HG03354 (cell line): ENCODE results near the gene GIMAP7.
"Not testable (repeated sequence)": the region's sequence is repeated elsewhere in the genome, so short reads cannot be mapped to it uniquely, and the experiment has no call there.

Source experiments
- ATAC-seq: cut with Tn5 transposase; IDR thresholded peaks from one replicate; pipeline ENCODE4 v1.9.1; 2021; ENCODE audit warnings: mild to moderate bottlenecking; ENCODE audit not compliant: unreplicated experiment, poor library complexity, severe bottlenecking

The GIMAP7 gene

DNA sequence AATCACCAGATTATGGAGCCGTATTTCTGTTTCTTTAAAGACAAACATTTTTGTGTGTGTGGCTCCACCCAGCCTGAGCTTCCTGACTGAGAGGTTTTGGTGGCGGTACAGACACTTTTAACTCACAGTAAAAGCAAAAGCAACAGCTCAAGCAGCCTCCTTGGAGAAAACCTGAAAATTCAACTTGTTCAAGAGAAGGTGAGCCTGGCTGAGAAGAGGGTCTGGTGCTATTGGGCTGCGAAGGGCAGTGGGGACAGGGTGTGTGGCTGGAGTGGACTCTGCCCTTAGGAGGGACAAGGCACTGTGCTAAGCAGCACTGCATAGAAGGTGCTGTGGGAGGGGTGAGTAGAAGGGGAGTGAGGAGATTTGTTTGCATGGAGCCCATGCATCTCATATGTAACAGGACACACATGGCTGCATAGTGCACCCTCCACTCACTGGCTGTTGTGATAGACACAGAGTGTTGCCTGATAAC, at the start of gene GIMAP7:
Gene GIMAP7, plus strand, starts transcription at position 125 of the 475 bp plus-strand sequence. CDS start 5,103 bp downstream, outside the sequence.
- ATAC-seq = peak; percentile 79

GRCh38 chr7:150464962-150465361, 49.7 kb upstream of the GIMAP7 start:
- no peak for ATAC-seq

DNA sequence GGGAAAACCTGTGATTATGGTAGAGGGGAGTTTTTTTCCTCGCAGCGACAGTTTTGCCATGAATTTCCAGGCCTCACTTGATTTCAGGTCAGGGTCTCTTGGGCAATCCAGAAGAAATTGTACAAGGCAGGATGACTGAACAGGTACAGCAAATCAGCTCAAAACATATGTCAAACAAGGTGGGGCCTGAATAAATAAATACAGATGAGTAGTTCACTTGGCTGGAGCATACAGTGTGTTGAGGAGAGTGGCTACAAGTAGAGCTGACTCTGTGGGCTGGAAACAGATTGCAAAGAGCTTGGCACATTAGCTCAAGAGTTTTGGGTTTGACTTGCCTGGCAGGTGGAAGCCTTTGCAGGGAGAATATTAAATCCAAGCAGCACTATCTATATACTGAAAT, 49.3 kb upstream of the GIMAP7 start:
- ATAC-seq = no peak

DNA sequence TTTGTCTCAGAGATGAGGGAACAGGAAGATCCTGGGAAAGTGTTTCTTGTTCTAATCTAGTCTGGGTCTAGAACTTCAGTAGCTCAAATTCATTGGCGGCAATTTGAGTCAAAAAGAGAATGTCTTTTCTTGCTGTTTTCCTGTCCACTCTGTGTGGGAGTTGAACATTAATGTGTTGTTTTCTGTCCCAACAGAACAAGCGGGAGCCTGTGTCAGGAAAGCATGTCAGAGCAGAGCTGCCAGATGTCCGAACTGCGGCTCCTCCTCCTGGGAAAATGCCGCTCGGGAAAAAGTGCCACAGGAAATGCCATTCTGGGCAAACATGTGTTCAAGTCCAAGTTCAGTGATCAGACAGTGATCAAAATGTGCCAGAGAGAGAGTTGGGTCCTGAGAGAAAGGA, 48.2 kb upstream of the GIMAP7 start:
- ATAC-seq = no peak

GRCh38 chr7:150468241-150468640, 46.4 kb upstream of the GIMAP7 start:
- ATAC-seq = no peak

DNA sequence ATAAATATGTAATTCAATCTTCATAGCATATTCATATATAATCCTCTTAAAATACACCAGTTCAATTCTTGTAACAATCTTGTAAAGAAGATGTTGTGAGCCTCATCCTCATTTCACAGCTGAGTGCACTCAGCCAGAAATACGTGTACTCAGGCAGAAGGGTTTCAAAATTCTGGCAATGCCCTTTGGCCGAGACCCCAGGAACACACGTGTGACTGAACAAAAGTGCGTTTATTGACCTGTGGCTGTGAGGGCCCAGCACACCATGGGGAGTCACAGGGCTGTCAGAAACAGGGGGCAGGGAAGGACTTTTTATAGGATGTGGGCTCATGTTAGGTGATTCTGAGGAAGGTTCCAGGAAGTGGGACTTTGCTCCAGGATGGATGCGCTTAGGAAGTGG, 42.8 kb upstream of the GIMAP7 start:
- ATAC-seq = no peak

DNA sequence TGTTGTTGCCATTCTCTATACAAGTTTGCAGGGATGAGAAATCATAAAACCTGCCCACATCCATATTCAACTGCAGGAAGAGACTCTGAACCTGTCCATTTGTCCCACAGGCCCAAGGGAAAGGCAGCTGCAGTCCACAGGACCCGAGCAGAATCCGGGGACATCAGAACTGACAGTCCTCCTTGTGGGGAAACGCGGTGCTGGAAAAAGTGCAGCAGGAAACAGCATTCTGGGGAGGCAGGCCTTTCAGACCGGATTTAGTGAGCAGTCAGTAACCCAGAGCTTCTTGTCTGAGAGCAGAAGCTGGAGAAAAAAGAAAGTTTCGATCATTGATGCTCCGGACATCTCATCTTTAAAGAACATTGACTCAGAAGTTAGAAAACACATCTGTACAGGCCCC, 40.8 kb upstream of the GIMAP7 start:
- no peak for ATAC-seq

- ATAC-seq = no peak
Measured at GRCh38 chr7:150476285-150476684, 38.4 kb upstream of the GIMAP7 start.

- no peak for ATAC-seq
Measured at GRCh38 chr7:150476819-150477631, 37.6 kb upstream of the GIMAP7 start.

DNA sequence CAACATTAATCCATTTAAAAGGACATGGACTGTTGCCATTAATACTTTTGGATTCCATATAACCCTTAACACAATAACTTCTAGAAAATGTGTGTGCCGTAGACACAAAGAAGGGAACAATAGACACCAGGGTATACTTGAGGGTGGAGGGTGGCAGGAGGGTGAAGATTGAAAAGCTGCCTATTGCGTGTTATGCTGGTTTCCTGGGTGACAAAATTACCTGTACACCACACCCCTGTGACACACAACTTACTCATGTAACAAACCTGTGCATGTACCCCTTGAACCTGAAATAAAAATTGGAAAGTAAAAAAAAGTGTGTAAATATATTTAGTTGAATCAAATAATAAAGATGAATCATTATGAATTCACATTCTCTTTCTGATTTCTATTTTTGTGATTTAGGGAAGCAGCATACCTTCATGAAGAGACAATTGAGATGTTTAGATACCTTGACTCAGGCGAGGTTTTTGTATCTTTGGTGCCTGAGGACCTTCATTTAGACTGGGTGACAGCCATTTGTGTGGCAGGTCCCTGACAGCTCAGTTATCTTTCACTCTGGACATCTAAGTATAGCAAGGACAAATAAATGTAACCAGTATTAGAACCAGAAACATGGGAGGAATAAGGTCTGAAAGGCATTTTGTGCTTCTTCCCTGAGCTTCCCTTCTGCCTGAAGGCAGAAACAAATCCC, 35.5 kb upstream of the GIMAP7 start:
- ATAC-seq = no peak

DNA sequence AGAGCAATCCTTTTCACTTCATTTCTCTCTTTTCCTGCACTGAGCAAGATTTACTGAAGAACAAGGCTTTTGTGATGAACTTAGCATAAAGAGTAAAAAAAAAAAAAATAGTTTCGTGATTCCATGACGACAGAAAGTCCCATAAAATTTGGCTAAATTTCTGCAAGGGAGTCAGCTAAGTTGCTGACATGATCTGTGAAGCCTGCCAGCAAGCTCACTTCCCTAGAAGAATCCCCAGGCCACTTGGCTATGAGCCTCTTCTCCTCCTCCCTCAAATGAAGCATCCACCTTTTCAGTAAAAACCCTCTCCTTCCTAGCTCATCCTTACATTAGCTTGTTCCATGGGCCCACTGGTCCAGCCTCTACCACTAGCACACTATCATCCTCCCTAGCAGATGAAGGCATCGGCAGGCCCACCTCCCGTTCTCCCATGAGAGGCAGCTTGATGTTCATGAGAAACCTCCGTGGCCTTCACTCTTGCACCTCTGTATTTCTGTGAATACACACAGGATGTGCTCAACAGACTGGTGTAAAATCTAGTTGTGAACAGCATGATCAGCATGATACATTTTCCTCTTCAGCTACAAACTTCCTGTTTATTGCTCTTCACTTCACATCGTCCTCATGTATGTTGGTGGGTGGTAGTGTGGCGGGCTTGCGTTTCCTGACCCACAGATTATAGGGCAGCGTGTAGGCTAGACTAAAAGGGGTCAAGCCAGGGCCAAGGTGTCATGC, 33.3 kb upstream of the GIMAP7 start:
- ATAC-seq = no peak

DNA sequence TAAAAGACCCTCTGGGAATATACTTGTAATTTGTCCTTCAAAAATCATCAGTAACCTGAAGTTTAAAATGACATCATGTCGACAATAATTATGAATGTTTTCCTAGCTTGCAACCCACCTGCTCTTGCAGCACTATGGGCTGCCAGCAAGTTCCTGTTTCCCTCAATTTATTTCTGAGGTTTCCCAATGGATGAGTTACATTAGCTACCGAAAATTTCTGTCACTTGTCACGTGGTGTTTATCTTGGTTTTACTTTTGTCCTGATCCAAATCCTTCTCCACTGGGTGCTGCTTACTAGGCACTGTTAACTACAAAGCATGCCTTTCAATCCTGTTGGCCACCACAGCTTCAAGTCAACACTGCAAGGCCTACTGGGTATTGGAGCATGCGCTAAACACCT, 32.8 kb upstream of the GIMAP7 start:
- no peak for ATAC-seq

GRCh38 chr7:150483514-150483913, 31.2 kb upstream of the GIMAP7 start:
- ATAC-seq = not testable (repeated sequence)

- not testable (repeated sequence) for ATAC-seq
Measured at GRCh38 chr7:150484071-150484470, 30.6 kb upstream of the GIMAP7 start.

DNA sequence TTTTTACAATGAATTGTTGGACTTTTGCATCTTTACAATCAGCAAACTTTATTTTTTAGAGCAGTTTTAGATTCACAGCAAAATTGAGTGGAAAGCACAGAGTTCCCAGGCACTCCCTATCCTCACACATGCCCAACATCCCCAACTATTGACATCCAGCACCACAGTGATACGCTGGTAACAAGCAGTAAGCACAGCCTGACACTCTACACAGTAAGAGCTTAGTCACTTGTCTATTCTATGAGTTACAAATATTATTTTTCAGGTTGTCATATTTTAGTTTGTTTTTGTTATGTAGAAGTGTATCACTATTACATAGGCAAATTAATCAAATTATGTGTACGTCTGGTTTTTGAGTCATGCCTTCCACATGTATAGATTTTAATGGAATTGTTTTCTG, 27.0 kb upstream of the GIMAP7 start:
- ATAC-seq = no peak

DNA sequence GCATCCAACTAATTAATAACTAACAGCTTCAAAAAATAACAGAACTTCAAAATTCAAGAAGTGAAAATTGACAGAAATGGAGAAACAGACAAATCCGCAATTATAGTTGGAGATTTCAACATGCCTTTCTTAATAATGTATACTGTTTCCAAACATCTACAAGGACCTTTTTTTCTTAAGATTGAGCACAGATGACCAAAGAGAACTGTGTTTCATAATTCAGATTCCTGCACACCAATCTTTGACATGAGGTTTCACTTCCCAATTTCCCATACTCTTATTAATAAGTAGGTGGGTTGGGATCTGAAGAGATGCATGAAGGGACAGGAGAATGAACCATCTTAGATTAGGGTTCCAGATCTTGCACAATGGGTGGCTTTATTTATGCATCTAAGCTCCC, 24.9 kb upstream of the GIMAP7 start:
- no peak for ATAC-seq

DNA sequence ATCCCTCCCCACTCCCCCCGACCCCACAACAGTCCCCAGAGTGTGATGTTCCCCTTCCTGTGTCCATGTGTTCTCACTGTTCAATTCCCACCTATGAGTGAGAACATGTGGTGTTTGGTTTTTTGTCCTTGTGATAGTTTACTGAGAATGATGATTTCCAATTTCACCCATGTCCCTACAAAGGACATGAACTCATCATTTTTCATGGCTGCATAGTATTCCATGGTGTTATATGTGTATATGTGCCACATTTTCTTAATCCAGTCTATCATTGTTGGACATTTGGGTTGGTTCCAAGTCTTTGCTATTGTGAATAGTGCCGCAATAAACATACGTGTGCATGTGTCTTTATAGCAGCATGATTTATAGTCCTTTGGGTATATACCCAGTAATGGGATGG, 21.2 kb upstream of the GIMAP7 start:
- ATAC-seq = not testable (repeated sequence)

DNA sequence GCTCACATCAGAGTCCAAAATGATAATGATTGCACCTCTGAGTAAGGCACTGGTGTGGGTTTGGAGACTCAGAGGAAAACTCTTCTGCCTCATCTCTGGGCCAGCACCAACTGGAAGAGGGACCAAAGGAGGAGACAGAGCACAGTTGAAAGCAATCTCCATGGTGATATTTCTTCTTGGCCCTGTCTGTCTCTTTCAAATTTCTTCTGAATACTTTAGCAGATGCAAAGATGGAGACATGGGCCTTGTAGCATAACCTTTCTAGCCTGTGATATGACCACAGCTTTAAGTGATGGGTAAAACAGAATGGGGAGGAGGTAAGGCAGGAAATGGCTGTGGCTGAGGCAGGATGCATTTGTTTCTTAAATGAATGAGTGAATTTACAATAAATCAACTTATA, 12.2 kb upstream of the GIMAP7 start:
- no peak for ATAC-seq

DNA sequence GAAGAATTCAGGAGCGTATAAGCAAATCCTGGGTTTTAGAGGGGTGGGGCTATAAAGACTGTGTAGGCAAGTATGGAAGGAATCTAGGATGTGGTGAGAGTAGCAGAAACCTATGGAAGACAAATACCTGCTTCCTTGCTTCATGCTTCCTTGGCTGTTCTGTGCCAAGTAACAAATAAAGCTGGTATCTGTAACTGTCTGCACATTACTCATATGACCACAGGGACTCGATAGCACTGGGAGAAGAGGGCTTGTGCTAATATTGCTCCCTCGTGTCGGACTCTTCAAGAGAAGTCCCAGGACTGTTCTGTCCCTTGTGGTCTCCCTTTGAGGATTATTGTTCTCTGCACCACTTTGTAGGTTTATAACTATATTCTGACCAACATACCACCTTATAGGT, 11.5 kb upstream of the GIMAP7 start:
- ATAC-seq = no peak

DNA sequence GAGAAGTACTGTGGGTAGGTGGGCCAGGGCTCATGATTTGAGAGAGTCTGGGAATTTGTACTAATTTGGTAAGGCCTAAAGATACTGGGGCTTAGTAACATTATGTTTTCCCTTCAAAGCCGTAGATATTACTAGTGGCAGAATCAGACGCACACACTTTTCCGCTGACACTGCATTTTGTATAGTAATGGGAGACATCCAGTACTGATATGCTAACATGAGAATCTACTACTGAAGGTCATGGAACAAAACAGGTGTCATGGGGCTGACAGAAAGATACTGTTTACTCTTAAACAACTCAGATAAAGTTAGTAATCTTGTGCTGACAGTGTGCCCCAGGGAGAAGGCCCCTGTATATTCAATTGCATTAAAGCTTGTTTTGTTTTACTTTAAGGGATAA, 11.1 kb upstream of the GIMAP7 start:
- ATAC-seq = no peak
